Measurements from ENCODE around the gene NOD2.

NOD2 gene

GRCh38 chr16:50694206-50694605, 800 bp downstream of the NOD2 start:
- DNase-seq (ENCODE audit: low spot score): no peak

- DNase-seq (ENCODE audit: low spot score): no peak
Measured at GRCh38 chr16:50695017-50696000, 1.9 kb downstream of the NOD2 start.

DNA sequence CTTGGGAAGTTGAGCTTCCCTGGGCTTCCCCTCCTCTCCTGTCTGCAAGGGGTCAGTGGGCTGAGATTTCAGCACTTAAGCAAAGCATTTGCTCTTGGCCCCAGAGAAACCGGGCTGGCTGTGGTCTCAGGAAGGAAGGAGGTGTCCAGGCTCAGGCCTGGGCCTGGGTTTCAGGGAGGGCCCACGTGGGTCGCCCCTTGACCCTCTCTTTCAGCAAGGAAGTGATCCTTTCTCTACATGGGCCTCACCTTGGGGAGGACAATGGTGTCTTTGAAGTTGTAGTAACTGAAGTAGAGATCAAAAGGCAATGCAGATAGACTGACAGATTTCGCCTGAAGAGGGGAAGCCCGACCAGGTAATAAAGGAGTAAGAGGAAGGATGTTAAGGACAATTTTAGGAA, 2.7 kb downstream of the NOD2 start:
- DNase-seq (ENCODE audit: low spot score): no peak

DNA sequence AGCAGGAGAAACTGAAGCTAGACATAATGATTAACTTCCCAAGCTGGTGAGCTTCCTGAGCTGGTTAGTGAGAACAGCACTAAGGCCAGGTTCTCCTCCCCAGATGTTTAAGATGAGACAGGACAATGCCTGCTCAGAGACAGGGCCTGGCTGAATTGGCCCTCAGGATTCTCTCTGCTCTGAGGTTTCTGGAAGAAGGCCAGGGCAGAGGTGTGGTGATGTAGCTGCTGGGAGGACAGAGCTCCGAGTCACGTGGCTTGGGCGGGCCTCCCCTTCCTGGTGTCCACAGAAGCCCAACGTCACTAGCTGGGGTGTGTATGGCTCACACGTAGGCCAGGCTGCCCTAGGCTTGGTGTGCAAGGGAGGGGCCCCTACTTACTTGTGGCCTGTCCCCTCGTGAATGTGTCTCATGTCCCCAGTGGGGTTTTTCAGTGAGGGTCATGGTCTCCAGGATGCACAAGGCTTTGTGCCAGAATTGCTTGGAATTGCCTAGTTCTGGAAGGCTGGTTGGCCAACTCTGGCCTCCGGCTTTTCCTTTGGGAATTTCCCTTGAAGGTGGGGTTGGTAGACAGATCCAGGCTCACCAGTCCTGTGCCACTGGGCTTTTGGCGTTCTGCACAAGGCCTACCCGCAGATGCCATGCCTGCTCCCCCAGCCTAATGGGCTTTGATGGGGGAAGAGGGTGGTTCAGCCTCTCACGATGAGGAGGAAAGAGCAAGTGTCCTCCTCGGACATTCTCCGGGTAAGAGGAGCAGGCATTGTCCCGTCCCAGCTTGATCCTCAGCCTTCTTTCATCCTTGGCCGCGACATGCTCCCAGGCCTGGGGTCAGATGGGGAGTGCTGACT, 3.4 kb downstream of the NOD2 start:
- DNase-seq (ENCODE audit: low spot score): no peak

DNA sequence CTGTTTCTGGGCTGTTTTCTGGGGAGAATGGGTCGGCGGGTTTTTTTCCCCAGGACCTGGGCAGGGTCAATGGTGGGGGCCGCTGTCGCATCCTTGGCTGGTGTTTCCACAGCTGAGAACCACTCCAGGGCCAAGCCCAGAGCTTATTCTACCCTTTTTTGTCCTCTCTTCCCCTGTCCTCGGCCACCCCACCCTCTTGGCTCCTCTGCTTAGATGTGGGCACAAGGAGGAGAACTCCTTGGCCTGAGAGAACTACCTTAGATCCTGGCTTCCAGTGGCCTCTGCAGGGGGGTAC, 4.0 kb downstream of the NOD2 start:
- no peak for DNase-seq (ENCODE audit: low spot score)

GRCh38 chr16:50697881-50698767, 4.7 kb downstream of the NOD2 start:
- DNase-seq (ENCODE audit: low spot score): no peak

GRCh38 chr16:50699326-50700159, 6.1 kb downstream of the NOD2 start:
- no peak for DNase-seq (ENCODE audit: low spot score)

- DNase-seq (ENCODE audit: low spot score): no peak
Measured at GRCh38 chr16:50702725-50703124, 9.3 kb downstream of the NOD2 start.

GRCh38 chr16:50704245-50704644, 10.8 kb downstream of the NOD2 start:
- no peak for DNase-seq (ENCODE audit: low spot score)

DNA sequence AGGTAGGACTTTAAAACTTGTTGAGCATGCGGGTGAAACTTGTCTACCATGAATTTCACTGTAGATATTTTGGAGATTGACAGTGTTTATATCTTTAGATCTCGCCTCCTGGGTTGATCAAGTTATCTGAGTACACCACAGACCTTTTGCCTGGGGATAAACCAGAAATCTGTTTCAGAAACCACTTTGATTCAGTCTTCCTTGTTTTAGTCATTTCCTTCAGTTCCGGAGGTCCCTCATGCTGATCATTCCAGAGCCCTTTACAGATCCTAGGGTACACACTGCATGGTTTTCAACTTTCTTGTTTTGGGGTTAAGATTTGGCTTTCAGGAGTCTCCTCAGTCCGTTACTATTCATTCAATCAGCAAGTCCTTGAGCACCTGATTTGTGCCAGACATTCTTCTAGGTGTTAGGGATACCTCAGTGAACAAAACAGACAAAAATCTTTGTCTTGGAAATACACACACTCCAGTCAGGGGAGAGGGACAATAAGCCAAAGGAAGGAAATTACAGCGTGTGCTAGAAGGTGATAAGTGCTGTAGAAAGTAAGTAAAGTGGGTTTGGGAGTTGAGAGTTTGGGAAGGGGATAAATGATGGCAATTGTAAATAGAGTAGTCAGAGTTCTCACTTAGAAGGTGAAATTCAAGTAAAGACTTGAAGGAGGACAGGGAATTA, 12.2 kb downstream of the NOD2 start:
- DNase-seq (ENCODE audit: low spot score): no peak

DNA sequence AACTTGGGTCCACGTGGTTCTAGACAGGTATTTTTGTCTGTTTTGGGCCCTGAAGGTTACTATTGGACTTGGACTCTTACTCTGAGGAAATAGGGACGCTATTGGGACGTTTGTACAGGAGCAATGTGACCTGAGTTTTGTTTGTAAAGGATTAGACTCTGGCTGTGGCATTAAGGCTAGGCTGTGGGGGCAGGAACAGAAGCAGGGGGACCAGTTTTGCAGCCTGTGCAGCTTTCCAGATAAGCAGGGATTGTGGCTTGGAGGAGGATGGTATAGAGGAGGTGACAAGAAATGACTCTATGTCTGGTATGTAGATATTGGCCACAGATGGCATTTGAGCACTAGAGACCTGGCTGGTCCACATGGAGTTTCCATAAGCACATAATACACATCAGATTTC, 12.8 kb downstream of the NOD2 start:
- no peak for DNase-seq (ENCODE audit: low spot score)

DNA sequence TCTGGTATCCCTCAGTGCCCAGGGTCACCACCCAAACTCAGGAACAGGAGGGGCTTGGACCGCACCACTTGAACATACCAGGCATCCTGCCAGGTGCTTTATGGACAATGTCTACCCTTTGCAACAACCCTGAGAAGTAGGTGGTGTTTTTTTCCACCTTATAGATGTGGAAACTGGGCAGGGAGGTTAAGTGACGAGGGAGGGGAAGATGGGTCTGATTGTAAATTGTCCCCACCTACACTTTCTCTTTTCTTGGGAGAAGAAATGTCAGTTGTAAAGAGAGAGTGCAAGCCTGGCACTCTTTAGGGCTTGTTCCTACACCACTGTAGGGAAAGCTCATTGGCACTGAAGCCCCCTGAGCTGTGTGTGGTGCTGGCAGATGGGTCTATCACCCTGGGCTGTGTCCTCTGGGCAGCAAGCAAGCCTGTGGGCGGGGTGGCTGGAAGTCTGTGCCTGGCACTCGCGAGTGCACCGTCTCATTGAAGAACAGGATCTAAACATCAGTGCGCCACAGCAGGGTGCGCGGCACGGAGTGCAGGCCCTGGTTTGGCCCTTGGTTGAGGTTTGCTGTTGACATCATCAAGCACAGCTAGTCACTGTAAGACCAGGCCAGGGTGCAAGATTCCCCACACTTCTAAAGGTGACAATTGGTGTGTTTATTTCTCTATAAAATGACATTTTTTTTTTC, 15.1 kb downstream of the NOD2 start:
- no peak for DNase-seq (ENCODE audit: low spot score)

DNA sequence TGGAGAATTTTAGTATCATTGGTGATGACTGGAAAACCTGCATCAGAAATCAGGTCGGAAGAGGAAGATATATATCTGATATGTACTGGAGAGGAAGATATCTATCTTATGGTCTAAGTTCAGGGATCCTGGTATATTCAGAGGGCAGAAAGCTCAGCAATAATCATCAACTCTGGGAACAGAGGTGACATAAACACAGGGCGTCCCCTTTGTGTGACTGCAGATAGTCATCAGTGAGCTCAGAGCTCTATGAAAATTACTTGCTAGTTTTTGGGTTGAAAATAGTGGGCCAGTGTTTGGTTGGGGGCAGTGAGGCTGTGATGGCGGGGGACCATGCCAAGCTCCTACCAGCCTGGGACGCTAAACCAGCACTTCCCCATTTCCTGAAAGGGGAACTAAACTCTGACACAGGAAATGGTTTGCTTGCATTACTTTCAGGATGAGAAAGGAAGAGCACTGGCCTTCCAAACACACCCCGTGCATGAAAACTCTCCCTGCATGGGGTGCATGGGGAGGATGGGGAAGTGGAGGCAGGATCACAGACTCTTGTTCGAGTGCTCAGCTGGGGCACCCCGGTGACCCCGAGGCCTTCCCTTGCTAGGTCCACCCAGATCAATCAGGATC, 15.8 kb downstream of the NOD2 start:
- no peak for DNase-seq (ENCODE audit: low spot score)

DNA sequence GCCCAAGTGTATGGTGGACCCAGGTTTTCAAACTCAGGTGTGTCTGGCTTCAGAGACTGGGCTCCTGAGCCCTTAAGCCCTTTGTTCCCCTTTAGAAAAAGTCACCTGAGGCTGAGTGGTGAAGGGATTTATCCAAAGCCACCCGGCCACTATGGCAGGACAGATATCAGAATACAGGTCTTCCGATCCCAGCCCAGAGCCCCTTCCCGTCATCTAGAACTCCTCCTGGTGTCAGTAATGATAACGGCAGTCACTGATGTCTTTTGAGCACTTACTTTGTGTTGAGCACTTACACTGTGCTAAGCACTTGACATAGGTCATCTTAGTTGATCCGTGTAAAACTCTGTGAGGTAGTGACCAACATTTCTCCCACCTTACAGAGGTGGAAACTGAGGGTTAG, 16.6 kb downstream of the NOD2 start:
- DNase-seq (ENCODE audit: low spot score): no peak

DNA sequence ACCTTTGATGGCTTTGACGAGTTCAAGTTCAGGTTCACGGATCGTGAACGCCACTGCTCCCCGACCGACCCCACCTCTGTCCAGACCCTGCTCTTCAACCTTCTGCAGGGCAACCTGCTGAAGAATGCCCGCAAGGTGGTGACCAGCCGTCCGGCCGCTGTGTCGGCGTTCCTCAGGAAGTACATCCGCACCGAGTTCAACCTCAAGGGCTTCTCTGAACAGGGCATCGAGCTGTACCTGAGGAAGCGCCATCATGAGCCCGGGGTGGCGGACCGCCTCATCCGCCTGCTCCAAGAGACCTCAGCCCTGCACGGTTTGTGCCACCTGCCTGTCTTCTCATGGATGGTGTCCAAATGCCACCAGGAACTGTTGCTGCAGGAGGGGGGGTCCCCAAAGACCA, 17.6 kb downstream of the NOD2 start:
- DNase-seq (ENCODE audit: low spot score): no peak

DNA sequence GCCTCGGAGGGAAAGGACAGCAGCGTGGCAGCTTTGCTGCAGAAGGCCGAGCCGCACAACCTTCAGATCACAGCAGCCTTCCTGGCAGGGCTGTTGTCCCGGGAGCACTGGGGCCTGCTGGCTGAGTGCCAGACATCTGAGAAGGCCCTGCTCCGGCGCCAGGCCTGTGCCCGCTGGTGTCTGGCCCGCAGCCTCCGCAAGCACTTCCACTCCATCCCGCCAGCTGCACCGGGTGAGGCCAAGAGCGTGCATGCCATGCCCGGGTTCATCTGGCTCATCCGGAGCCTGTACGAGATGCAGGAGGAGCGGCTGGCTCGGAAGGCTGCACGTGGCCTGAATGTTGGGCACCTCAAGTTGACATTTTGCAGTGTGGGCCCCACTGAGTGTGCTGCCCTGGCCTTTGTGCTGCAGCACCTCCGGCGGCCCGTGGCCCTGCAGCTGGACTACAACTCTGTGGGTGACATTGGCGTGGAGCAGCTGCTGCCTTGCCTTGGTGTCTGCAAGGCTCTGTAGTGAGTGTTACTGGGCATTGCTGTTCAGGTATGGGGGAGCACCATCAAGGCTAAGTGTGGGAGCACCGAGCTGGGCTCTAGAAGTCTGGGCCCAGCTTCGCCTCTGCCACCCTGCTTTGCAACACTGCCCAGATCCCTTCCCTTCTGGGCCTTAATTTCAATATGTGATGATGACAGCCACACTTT, 18.6 kb downstream of the NOD2 start:
- DNase-seq (ENCODE audit: low spot score): peak; percentile 78

DNA sequence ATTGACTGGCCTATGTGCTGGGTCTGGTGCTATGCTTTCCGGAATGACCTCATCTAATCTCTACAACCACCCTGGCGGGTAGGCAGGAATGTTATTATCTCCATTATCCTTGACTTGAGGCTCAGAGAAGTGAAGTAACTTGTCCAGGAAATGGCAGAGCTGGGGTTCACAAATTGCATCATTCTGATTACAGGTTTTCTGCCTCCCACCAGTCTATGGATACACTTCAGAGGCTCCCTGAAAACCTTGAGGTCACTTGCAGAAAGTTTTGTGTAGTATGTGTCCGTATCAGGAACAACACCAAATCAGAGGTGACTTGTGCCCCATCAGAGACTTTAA, 19.1 kb downstream of the NOD2 start:
- no peak for DNase-seq (ENCODE audit: low spot score)

GRCh38 chr16:50712956-50713355, 19.6 kb downstream of the NOD2 start:
- DNase-seq (ENCODE audit: low spot score): no peak

DNA sequence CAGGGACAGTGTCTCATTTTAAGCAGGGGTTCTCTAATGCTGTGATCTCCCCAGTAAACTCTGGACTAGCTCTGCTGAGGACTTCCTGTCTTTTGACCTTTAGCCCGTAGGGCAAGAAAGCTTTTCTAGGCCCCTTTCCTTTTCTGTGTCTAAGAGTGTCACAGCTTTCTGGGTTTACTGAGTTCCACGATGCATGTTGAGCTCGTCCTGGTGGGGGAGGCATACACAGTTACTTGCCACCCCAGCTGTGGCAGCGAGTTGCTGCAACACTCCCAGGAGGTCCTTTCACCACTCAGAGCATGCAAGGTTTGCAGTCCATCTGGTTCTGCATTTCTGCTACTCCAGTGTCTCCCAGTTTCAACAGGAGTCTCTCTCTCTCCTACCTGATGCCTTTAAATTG, 23.7 kb downstream of the NOD2 start:
- no peak for DNase-seq (ENCODE audit: low spot score)

All from left forelimb (tissue), 1 donor.